Mesenchymal stem cell (in vitro differentiated cells and primary cell): ENCODE measurements around the gene PRKD2.
A peak's percentile ranks its signal among the peaks of the same experiment; 100 is the strongest.

Experiments
- DNase-seq: peaks from one replicate; pipeline ENCODE4 v3.0.0-alpha.2; 2013
- H2AFZ ChIP-seq: one replicate; pipeline ENCODE4 v1.6.1; 2013; ENCODE audit warnings: low read depth, mild to moderate bottlenecking, control low read depth, inconsistent platforms, low read length, moderate library complexity
- H2AK5ac ChIP-seq: 2 replicates; pipeline ENCODE4 v1.6.1; 2013; ENCODE audit warnings: low read length, moderate library complexity, mild to moderate bottlenecking, inconsistent platforms; ENCODE audit not compliant: severe bottlenecking
- H2BK120ac ChIP-seq: one replicate; pipeline ENCODE4 v1.6.1; 2013; ENCODE audit warnings: low read depth, mild to moderate bottlenecking, inconsistent platforms, low read length, moderate library complexity
- H2BK12ac ChIP-seq, 2 experiments: one replicate each; pipeline ENCODE4 v1.6.1; 2013; ENCODE audit warnings: inconsistent platforms in 2 of 2, low read length in 2 of 2, mild to moderate bottlenecking in 2 of 2, moderate library complexity in 2 of 2, control low read depth in 1 of 2
- H2BK15ac ChIP-seq: one replicate; pipeline ENCODE4 v1.6.1; 2013; ENCODE audit warnings: mild to moderate bottlenecking, low read depth, inconsistent platforms; ENCODE audit not compliant: poor library complexity, severe bottlenecking
- H2BK5ac ChIP-seq: 2 replicates; pipeline ENCODE4 v1.6.1; 2013; ENCODE audit warnings: low read depth, mild to moderate bottlenecking, low read length, control low read depth, inconsistent platforms; ENCODE audit not compliant: poor library complexity, severe bottlenecking
- H3K14ac ChIP-seq, 2 experiments: one replicate each; pipeline ENCODE4 v1.6.1; 2013; ENCODE audit warnings: inconsistent platforms in 2 of 2, low read length in 2 of 2, control low read depth in 1 of 2, mild to moderate bottlenecking in 1 of 2, moderate library complexity in 1 of 2
- H3K18ac ChIP-seq, 2 experiments: one replicate each; pipeline ENCODE4 v1.6.1; 2013; ENCODE audit warnings: inconsistent platforms in 2 of 2, low read length in 2 of 2, control low read depth in 1 of 2, low read depth in 1 of 2, mild to moderate bottlenecking in 1 of 2
- H3K23ac ChIP-seq, 2 experiments: one replicate each; pipeline ENCODE4 v1.6.1; 2013; ENCODE audit warnings: inconsistent platforms in 2 of 2, low read length in 2 of 2, mild to moderate bottlenecking in 2 of 2, moderate library complexity in 2 of 2, control low read depth in 1 of 2
- H3K27ac ChIP-seq: 2 replicates; pipeline ENCODE4 v1.5.1; 2013; ENCODE audit warnings: mild to moderate bottlenecking, moderate library complexity, low read length, control low read depth, inconsistent platforms; ENCODE audit not compliant: poor library complexity, severe bottlenecking
- H3K27me3 ChIP-seq, 2 experiments: 2 replicates each; pipeline versions ENCODE4 v1.6.1 to v1.7.0; 2013; ENCODE audit warnings: low read length in 2 of 2, mild to moderate bottlenecking in 2 of 2, moderate library complexity in 2 of 2, control low read depth in 1 of 2, inconsistent platforms in 1 of 2; ENCODE audit not compliant: control insufficient read depth in 1 of 2, insufficient read depth in 1 of 2
- H3K36me3 ChIP-seq, 2 experiments: 2 replicates each; pipeline versions ENCODE4 v1.6.1 to v1.7.0; 2013; ENCODE audit warnings: low read length in 2 of 2, control low read depth in 1 of 2, inconsistent platforms in 1 of 2, low read depth in 1 of 2, mild to moderate bottlenecking in 1 of 2; ENCODE audit not compliant: insufficient read depth in 2 of 2, control insufficient read depth in 1 of 2
- H3K4ac ChIP-seq, 2 experiments: one replicate each; pipeline ENCODE4 v1.6.1; 2013; ENCODE audit warnings: inconsistent platforms in 2 of 2, low read length in 2 of 2, mild to moderate bottlenecking in 2 of 2, moderate library complexity in 2 of 2, control low read depth in 1 of 2, low read depth in 1 of 2
- H3K4me1 ChIP-seq: 2 replicates; pipeline ENCODE4 v1.6.1; 2013; ENCODE audit warnings: low read depth, low read length, control low read depth; ENCODE audit not compliant: control insufficient read depth, insufficient read depth
- H3K4me2 ChIP-seq: 2 replicates; pipeline ENCODE4 v1.6.1; 2013; ENCODE audit warnings: low read length, mild to moderate bottlenecking, inconsistent platforms; ENCODE audit not compliant: poor library complexity, severe bottlenecking
- H3K4me3 ChIP-seq, 2 experiments: 2 replicates each; pipeline versions ENCODE4 v1.5.1 to v1.7.0; 2013; ENCODE audit warnings: low read length in 2 of 2, mild to moderate bottlenecking in 2 of 2, control low read depth in 1 of 2, low read depth in 1 of 2; ENCODE audit not compliant: insufficient read depth in 1 of 2
- H3K79me1 ChIP-seq: replicated peaks from 2 replicates; pipeline ENCODE4 v1.6.1; 2013; ENCODE audit warnings: mild to moderate bottlenecking, control low read depth, low read length, inconsistent platforms; ENCODE audit not compliant: poor library complexity, severe bottlenecking
- H3K9ac ChIP-seq: 2 replicates; pipeline ENCODE4 v1.7.0; 2013; ENCODE audit warnings: mild to moderate bottlenecking, low read length, moderate library complexity
- H3K9me3 ChIP-seq: 2 replicates; pipeline ENCODE4 v1.7.0; 2013; ENCODE audit warnings: mild to moderate bottlenecking, low read length; ENCODE audit not compliant: control insufficient read depth
- H4K8ac ChIP-seq: one replicate; pipeline ENCODE4 v1.6.1; 2013; ENCODE audit warnings: inconsistent platforms, mild to moderate bottlenecking, low read length, moderate library complexity
- H4K91ac ChIP-seq: one replicate; pipeline ENCODE4 v1.6.1; 2013; ENCODE audit warnings: mild to moderate bottlenecking, low read length, inconsistent platforms
- WGBS: methylation state at CpG from one replicate; pipeline ENCODE4 v1.1.7; 2013; ENCODE audit warnings: mixed read lengths; 5-methylcytosine and 5-hydroxymethylcytosine counted together

PRKD2 gene

GRCh38 chr19:46748325-46749109 is 31.6 kb upstream of the PRKD2 start:
- Histone ChIP-seq H3K36me3 (peaks cover 16 to 27% of the 10 kb centered on the region in 2 experiments), H2BK5ac (no peak overlapping the region), H4K8ac (no peak overlapping the region), H4K91ac (no peak overlapping the region), H3K27me3 (no peaks in the 10 kb centered on the region), H3K14ac (no peak overlapping the region), H2BK15ac (no peak overlapping the region), H3K4ac (no peak overlapping the region), H3K9me3 (no peaks in the 10 kb centered on the region), H2BK120ac (no peak overlapping the region), H2AK5ac (no peak overlapping the region), H3K27ac (no peak overlapping the region), H3K4me1 (peaks cover 18% of the 10 kb centered on the region), H3K4me2 (no peak overlapping the region), H3K9ac (no peak overlapping the region), H3K23ac (no peak overlapping the region), H3K4me3 (no peak overlapping the region), H2BK12ac (no peak overlapping the region), H2AFZ (no peak overlapping the region), H3K18ac (no peak overlapping the region), H3K79me1 (peaks cover 17% of the 10 kb centered on the region)
- WGBS: 83% methylated on average over 18 of the region's 21 CpGs
- peak; percentile 79 for DNase-seq

DNA sequence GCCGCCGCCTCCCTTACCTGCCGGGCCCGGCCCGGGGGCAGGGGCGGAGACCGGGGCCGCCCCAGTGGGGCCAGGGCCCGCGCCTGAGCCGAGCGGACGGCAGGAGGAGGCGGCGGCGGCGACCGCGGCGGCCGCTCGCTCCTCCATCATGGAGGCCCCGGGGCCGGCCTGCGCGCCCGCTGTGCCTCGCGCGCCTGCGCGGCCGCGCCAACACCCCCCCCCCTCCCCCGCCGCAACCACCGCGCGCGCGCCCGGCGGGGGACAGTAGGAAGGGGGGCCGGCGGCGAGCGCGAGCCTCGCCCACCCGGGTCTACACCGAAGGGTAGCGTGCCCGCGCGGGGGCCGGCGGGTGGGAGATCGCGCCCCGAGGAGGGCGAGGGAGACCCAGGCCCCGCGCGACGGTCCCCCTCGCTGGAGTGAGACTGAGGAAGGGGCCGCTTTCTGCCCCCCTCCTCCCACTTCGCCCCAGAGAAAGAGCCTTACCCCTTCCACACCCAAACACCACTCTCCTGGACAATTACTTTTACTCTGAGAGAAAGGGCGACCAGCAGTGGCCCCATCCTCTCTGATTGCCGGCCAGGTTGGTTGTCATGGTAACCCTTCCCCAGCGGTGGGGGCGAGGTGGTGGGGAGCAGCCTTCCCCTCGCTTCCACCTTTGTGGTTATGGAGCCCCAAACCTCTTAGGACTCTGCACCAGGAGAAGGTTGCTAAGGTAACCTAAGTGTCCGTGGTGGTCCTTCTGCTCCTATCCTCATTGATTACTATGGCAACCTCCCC is 29.6 kb upstream of the PRKD2 start, which contains the start of gene STRN4:
Gene STRN4, minus strand, starts transcription at position 170 of the 777 bp plus-strand sequence. Its CDS starts 20 bp downstream, at position 150.
- Histone ChIP-seq H4K8ac (peak within 1 kb of the TSS; percentile 86), H2BK15ac (peak within 1 kb of the TSS; percentile 74), H2BK120ac (peak within 1 kb of the TSS; percentile 82), H2BK5ac (peak within 1 kb of the TSS; percentile 75), H3K4ac (peak within 1 kb of the TSS; percentile 76 to 95), H3K4me1 (peaks cover 21% of the 10 kb centered on the region), H2AFZ (peak within 1 kb of the TSS; percentile 89), H4K91ac (peak within 1 kb of the TSS; percentile 78), H3K14ac (peak within 1 kb of the TSS in 1 of 2 experiments; percentile 80), H3K4me3 (peak within 1 kb of the TSS; percentile 94 to 96), H3K23ac (peak within 1 kb of the TSS in 1 of 2 experiments; percentile 90), H3K9ac (peak within 1 kb of the TSS; percentile 95), H3K79me1 (peaks cover 15% of the 10 kb centered on the region), H3K4me2 (peak within 1 kb of the TSS; percentile 97), H3K27ac (no peak within 1 kb of the TSS), H3K27me3 (no peaks in the 10 kb centered on the region), H3K9me3 (no peaks in the 10 kb centered on the region), H3K18ac (peak within 1 kb of the TSS; percentile 88 to 96), H3K36me3 (peaks cover 16 to 22% of the 10 kb centered on the region in 2 experiments), H2AK5ac (peak within 1 kb of the TSS; percentile 15), H2BK12ac (peak within 1 kb of the TSS; percentile 31 to 43)
- WGBS: 5% methylated on average over 7 of the region's 74 CpGs
- peak; percentile 46 for DNase-seq

DNA sequence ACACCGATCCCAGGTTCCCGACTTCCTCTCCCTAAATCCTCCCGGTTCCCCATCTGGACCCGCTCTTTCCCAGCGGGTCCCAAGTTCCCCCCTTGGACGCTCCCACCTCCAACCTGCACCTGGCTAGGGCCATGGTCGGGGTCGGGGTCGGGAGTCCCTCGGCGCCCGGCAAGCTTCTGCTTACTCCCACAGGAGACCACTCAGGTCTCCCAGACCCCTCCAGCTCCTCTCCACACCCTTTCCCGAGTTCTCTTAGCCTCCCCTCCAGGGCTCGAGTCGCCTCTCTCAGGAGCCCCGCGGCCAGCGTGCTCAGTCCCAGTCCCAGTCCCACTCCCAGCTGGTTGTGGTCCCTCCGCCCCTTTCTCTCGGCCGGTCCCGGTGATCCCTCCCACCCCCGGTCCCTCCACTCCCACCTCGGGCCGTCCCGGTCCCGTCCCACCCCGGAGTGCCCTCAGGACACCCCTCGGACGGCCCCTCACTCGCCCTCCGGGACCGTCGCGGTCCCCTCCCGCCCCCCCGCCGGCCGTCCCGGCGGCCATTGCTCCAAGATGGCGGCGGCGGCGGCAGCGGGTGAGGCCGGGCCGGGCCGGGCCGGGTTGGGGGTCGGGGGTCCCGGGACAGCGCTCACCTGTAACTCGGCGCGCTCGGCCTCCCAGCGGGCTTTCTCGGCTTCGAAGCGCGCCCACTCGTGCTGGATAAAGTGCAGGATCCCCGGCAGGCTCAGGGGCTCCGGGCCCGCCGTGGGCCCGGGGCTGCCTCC is 28.8 kb upstream of the PRKD2 start, which contains the start of gene FKRP:
Gene FKRP, plus strand, starts transcription at position 537 of the 760 bp plus-strand sequence. CDS start 9,394 bp downstream, outside the sequence.
- Histone ChIP-seq H2BK12ac (peak within 1 kb of the TSS; percentile 31 to 43), H2BK15ac (peak within 1 kb of the TSS; percentile 74), H3K4ac (peak within 1 kb of the TSS; percentile 76 to 95), H3K14ac (peak within 1 kb of the TSS in 1 of 2 experiments; percentile 80), H3K27me3 (no peaks in the 10 kb centered on the region), H4K91ac (peak within 1 kb of the TSS; percentile 78), H3K4me3 (peak within 1 kb of the TSS; percentile 94 to 96), H2AK5ac (peak within 1 kb of the TSS; percentile 15), H2AFZ (peak within 1 kb of the TSS; percentile 89), H3K4me2 (peak within 1 kb of the TSS; percentile 97), H3K79me1 (peaks cover 15% of the 10 kb centered on the region), H2BK5ac (peak within 1 kb of the TSS; percentile 75), H3K23ac (peak within 1 kb of the TSS in 1 of 2 experiments; percentile 90), H3K27ac (no peak within 1 kb of the TSS), H3K4me1 (peaks cover 26% of the 10 kb centered on the region), H4K8ac (peak within 1 kb of the TSS; percentile 86), H2BK120ac (peak within 1 kb of the TSS; percentile 82), H3K36me3 (peaks cover 17 to 22% of the 10 kb centered on the region in 2 experiments), H3K18ac (peak within 1 kb of the TSS; percentile 88 to 96), H3K9ac (peak within 1 kb of the TSS; percentile 95), H3K9me3 (no peaks in the 10 kb centered on the region)
- under 1% methylated on average over 39 of the region's 68 CpGs for WGBS
- DNase-seq: peak; percentile 35
